Glomerular visceral epithelial cell (primary cell): ENCODE results near the gene SLC22A1.
"Not testable (repeated sequence)": the region's sequence is repeated elsewhere in the genome, so short reads cannot be mapped to it uniquely, and the experiment has no call there.

Experiments used
- DNase-seq: peaks from one replicate; pipeline ENCODE4 v3.0.0-alpha.2; 2016; ENCODE audit errors: extremely low spot score

The SLC22A1 gene

DNA sequence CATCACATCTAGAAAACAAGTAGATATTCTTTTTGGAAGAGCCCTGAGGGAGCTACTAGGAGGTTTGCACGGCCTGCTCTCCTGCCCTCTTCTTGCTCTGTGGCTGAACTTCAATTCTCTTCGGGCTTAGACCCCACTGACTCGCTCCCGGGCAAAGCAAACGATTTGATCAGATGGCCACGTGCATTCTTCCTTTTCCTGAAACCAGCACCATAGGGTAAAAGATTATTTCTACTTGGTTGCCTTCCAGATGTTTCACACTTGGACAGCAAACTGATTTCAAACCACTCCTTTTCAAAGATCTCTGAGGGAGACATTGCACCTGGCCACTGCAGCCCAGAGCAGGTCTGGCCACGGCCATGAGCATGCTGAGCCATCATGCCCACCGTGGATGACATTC, at the start of gene SLC22A1:
SLC22A1 (plus strand) TSS at position 258 of the 400 bp plus-strand sequence; CDS start at position 379, 121 bp downstream.
- DNase-seq = no peak

DNA sequence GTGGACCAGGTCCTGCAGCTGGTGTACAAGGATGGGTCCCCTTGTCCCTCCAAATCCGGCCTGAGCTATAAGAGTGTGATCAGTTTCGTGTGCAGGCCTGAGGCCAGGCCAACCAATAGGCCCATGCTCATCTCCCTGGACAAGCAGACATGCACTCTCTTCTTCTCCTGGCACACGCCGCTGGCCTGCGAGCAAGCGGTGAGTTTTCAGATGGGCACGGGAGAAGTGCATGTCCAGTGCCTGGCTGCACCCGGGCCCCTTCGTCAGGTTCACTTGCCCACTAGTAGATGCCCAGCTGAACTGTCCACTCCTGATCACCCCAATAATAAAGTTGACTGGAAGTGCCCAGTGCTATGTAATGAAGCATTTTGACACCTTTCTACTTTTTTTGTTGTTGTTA, 48.3 kb upstream of the SLC22A1 start:
- no peak for DNase-seq

DNA sequence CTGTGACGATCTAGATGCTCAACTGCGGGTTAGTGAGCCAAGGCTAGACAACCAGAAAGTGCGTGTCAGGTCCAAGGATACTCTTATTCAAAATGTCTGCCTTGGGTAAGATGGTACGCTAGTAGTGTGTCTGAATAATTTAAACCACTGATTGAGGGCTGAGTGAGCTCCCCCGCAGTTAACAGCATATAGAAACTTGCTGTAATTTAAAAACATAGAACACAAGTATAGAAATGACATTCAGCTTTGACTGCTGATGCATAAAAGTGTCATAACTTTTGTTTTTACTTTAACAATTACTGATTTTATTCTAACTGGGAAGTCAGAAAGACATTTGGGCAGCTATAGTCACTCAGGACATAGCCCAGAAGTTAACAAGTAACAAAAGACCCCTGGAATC, 45.6 kb upstream of the SLC22A1 start:
- no peak for DNase-seq

DNA sequence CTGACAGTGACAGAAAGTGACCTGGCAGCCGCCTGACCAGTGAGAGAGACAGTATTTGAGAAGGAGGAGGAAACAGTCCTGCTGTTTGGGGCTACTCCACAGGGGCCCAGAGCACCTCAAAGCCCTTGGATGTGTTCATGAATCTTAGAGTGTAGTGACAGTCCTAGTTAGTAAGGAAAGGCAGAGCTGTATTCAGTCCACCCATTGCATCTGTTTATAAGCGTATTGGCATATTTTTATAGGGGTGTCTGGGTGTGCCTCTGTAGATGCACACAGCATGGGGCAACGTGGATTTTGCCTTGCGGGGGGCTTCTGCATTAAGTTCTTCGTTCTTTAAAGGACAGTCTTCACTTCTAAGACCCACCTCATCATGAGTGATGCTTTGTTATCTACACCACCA, 44.6 kb upstream of the SLC22A1 start:
- no peak for DNase-seq

DNA sequence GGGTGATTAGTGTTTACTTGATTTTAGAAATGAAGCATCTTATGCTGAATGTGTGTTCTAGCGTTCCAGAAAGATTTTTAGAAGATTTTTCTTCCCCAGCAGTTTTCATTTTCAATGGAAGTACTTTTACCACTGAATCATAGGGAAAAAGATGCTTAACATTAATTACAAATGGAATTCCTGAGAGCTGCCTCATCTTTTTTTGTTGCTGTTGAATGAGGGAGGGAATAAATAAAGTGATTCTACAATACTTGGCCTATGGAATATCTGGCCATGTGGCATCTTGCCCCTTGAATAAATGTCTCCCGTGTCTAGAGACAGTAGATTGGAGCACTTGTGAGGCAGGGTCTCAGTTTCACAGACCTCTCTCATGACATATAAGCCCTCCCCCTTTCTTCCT, 44.1 kb upstream of the SLC22A1 start:
- no peak for DNase-seq

DNA sequence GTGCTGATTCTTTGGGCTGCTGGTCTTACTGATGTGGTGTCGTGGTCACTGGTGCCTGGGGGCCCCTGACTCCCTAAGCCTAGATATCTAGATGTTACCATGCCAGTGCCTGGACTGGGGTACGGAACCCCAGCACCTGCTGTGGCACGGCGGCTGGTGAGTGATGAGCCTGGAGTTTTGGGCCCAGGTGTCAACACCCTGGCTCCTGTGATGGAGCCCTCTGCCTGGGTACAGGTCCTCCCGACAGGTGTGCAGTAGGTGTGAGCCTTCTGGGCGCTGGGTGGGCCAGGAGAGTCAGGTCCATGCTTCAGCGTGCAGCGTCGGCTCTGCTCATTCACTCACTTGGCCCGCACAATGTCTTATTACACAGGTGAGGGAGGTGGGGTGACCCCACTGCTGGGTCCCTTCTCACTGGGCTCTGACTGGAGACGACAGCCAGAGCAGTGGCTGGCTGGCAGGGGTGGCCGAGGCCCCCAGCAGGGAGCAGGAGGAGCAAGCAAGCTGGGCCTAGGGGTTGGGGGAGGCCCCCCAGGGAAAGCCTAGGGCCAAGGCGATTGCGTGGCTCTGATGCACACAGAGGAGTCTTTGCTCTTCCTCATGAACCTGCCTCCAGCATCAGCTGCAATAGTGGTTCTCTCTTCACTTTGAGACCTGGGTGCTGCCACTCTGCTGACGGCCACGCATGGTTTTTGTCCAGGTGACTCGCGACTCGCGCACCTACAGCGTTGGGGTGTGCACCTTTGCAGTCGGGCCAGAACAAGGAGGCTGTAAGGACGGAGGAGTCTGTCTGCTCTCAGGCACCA, 42.5 kb upstream of the SLC22A1 start:
- DNase-seq = no peak

DNA sequence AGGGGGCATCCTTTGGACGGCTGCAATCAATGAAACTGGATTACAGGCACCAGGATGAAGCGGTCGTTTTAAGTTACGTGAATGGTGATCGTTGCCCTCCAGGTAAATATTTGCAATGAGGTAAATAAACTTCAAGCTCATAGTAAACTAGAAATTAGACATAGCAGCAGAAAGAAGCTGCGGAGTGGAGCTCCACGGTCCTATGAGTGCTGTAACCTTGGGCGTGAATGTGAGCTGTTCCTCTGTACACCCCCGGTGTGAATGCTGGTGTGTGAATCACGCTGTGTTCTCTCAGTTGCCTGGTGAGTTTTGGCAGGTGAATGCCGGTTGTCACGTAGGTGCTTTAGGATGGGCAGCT, 42.0 kb upstream of the SLC22A1 start:
- DNase-seq = no peak

DNA sequence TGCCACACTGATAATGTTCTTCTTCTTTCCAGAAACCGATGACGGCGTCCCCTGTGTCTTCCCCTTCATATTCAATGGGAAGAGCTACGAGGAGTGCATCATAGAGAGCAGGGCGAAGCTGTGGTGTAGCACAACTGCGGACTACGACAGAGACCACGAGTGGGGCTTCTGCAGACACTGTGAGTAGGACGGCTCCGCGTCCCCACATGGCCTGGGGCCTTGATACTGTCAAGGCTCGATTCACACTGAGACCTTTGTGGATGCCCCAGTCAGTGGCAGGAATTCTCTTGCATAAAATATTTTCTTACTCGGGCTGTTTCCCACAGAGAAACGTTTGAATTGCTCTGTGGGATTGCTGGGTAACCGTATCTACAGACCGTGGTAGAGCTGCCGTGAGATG, 41.5 kb upstream of the SLC22A1 start:
- DNase-seq = no peak

DNA sequence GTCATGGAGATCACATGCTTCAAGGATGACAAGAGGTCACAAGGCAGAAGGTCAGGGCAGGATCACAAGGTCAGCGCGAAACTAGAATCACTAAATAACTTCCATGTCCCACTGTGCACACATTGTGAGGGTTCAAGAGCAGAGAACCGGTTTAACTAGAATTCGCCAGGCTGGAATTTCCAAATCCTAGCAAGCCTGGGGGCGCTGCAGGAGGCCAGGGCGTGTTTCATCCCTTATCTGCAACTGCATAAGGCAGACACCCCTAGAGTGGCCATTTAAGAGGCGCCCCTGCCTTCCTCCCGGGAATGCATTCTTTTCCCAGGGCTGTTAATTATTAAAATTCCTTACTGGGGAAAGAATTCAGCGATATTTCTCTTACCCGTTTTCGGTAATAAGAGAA, 40.2 kb upstream of the SLC22A1 start:
- no peak for DNase-seq

DNA sequence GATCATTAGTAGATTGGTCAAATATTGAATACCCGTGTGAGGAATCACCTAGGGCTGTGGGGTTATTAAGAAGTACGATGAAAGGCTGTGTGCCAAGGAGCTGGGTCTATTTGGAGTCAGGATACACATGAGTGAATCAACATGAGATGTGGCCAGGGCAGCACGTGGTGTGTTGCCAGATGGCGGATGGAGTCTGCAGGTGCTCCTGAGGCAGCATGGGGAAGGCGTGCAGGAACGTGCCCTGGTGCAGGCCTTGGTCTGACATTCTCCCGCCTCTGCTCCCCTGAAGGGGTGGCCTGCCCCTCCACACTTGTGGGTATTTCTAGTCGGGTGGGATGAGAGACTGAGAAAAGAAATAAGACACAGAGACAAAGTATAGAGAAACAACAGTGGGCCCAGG, 39.0 kb upstream of the SLC22A1 start:
- DNase-seq = no peak

DNA sequence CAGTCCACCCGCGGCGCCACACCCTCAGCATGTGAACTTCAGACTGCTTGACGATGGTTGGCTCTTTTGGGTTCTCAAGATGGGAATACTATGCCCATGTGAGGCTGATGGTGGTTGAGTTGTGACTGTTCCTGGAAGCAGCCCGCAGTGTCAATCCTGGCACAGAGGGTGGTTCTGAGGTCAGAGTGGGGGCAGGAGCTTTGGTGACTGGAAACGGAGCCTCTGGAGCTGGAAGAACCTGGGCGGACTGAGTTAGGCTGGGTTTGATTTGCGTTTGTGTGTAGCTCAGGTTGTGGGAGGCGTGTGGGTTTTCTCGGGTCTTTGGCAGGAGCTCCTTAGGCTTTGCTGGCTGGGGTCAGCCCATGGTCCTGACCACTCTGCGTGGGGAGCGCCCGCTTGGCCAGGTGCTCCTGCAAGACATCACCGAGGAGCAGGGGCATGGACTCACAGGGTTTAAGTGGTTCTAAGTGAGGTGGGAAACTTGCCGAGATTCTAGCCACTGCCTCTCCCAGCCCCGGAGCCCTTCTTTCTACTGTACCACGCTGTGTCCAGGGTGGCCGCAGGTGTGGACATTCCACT, 37.3 kb upstream of the SLC22A1 start:
- no peak for DNase-seq

DNA sequence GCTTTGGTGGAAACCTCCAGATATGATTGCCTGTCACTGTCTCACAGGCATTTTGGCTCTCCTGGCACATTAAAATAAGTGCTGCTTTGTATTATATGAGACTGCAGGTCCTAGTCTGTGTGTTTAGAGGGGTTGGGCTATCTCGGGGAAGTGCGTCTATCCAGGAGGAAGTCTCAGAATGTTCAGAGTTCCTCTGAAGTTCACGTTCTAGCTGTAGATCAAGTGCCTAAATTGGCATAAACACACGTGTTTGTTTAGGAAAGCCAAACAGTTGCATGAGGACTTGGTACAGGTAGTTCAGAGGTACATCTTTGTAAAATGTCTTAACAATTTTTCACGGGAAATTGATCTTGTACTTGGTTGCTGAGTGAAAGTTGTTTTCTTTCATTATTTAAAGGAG, 36.4 kb upstream of the SLC22A1 start:
- no peak for DNase-seq

DNA sequence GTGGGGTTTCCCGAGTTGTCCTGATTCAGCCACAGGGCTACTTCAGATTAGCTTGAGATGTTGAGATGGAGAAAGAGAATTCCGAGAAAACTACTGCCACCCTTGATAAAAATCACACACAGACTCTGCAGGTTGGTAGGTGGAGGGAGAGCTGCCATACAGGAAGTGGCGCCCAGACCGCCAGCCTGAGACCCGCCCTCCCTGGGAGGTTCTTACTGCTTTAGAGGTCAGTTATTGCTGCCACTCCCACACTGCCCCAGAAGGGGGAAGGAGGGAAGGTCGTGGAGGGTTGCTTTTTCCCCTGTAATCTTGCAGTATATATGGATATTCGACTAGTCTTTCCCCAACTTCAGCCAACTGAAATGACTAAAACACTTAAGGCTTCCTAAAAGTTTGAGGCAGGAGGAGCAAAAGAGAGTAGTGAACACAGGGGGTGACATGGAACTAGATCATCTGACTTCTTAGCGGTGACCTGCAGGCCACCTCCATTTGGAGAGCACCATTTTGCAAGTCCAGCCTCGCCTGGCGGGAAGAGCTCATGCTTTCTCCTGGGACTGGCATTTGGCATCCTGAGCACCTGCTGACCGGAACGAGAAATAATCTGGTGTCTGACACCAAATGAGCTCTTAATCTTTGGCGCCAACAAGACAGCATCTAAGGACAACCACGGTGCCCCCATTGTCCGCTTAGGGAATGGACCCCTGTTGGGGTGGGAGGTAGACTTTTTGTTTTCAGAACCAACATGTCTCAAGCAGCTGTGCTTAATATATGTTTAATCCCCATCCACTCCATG, 35.7 kb upstream of the SLC22A1 start:
- no peak for DNase-seq

DNA sequence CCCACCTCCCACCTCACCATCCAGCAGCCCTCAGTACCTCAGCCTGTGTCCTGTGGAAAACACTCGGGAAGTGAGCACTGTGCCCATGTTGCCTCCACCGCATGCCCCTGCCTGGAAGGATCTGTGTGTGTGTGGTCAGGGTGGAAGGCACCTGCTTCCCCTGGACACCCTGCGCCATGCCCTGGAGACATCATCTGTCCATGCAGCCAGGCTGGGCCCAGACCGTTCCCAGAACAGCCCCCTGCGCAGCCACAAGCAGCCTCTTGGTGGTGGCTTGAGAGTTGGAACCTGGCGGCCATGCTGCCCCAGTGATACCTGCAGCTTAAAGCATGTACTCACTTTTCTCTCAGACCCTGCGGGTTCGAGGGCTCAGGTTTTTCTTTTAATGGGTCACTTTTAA, 34.9 kb upstream of the SLC22A1 start:
- no peak for DNase-seq

DNA sequence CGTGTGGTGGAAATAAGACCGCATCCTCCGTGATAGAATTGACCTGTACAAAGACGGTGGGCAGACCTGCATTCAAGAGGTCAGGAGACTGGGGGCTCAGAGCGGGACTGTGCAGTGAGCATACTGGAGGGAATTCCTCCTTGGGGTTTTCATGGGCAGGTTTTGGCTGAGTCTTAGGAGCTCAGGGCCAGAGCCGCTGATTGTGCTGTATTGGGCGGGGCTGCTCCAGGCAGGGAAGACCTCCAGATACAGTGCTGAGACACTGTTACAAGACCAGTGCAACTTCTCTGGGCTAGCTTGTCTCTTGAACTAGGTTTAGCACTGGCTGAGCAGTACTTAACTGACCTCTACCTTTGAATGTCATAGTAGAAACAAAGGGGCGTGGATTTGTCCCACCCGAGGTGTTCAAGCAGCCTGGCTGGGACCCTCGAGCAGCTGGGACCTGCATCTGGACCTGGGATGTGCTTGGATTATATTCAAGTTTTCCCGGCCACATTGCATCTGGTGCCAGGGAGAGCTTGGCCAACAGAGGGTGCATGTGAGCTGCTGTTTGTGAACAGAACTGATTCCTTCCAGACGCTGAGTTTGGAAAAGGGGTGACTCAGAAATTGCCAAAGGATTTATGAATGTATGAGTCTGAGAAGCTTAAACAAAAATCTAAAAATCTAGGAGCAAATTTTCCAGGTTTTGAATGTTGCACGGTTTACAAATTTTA, 33.4 kb upstream of the SLC22A1 start:
- peak; percentile 66 for DNase-seq

DNA sequence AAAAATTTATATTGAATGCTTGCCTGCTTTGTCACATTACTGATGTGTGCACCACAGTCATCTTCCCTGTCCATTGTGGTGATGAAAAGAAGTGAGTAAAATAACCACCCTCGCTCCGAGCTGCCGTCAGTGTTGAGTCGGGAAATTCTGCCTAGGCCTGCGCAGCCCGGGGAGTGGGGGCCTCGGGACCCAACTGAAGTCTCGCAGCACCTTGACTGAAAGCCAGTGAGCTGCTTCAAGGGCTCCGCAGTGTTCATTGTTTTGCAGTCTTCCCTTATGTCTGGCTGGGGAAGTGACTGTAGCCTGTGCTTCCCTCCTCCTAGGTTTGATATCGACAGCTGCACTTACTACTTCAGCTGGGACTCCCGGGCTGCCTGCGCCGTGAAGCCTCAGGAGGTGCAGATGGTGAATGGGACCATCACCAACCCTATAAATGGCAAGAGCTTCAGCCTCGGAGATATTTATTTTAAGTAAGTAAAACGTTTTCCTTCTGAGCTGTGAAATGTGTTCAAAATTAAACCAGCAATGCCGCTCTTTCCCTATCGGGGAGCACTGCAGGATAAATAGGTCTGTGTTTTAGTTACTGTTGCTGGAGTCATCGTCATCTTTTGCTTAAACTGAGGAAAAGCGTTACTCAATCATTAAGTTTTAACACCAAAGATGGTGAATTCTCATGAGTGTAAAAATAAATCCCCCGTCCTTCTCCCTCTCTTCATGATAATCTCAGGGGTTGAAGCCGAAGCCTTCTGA, 32.7 kb upstream of the SLC22A1 start:
- DNase-seq = no peak

DNA sequence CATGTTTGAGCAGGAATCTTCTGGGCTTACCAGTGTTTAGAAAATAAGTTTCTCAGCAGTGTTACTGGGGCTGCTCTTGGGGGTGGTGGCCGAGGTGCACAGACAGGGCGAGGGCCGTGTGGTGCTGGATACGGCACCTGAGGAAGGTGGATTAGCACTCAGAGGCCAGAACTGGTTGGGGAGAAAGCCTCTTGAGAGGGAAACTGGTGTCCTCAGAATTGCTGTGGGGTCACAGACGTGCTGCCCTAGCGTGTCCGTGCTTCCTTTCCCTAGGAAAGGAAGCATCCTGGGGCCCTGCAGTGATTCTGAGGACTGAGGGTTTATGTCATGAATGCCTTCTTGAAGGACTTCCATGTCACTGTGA, 32.1 kb upstream of the SLC22A1 start:
- DNase-seq = no peak

DNA sequence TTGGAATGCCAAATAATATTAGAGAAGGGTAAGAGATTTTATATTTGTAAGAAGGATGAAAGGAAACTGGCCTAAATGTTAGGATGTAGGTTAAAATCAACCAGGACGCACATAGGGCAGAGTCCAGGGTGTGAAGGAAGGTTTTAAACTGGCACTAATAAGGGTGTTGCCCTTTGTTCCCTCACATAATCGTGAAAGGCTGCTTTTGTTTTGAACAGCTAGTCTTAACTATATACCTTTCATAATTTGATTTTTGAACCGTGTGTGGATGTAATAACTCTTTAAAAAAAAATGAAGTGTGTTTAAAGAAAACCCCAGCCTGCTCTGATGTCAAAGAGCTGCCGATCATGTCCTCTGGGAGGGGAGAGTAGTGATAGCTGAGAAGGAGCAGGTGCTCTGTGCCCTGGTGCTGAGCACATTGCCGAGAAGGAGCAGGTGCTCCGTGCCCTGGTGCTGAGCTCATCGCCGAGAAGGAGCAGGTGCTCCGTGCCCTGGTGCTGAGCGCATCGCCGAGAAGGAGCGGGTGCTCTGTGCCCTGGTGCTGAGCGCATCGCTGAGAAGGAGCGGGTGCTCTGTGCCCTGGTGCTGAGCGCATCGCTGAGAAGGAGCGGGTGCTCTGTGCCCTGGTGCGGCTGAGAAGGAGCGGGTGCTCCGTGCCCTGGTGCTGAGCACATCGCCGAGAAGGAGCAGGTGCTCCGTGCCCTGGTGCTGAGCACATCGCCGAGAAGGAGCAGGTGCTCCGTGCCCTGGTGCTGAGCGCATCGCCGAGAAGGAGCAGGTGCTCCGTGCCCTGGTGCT, 31.0 kb upstream of the SLC22A1 start:
- DNase-seq = not testable (repeated sequence)

DNA sequence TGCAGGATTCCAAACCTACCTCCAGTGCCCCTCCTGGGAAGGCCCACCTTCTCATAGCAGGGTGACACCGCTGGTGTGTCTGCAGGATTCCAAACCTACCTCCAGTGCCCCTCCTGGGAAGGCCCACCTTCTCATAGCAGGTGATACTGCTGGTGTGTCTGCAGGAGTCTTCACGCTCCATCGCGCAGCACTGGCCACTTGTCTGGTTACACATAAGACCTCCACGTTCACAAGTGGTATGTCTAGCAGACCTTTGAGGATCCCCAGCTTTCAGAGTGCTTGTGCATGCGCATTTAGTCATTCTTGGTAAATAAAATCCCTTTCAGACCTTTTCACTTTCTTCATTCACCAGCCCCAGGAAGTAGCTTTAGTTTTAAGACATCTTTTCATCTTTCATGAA, 29.4 kb upstream of the SLC22A1 start:
- not testable (repeated sequence) for DNase-seq

DNA sequence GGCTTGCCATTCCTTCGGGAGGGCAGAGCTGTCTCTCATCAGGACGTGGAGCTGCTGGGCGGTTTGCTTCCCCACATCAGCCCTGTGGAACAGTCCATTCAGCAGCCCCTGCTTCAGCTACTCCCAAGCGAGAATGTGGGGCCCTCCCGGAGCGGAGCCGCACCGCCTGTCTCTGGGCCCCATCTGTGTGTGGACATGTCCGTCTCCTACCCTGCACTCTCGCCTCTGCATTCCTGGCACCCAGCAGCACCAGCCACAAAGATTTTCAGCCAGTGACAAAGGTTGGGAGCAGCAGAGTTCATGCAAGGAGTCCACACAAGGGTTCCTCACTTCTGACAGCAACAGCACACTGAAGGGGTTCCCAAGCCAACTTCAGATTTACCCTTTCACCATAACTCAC, 29.0 kb upstream of the SLC22A1 start:
- no peak for DNase-seq

DNA sequence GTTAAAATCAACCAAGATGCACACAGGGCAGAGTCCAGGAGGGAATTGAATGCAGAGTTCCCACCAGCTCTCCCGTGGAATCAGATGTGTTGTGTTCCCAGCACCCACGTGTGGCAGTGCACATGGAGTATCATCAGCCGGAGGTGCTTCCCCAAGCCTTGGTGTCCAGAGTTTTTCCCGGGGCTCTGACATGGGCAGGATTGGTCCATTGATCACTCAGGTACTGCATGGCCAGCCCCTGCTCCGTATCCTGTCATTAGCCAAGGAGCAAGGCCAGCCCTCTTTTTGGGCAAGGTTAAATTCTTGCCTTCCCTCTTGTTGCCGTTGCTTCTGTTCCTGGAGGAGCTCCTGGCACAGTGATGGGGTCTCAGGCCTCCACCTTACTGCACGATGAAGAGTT, 28.6 kb upstream of the SLC22A1 start:
- DNase-seq = no peak
